Gastroesophageal sphincter (tissue), 3 donors: Measurements from ENCODE around the gene RALGPS2.
"Not testable (repeated sequence)": the region's sequence is repeated elsewhere in the genome, so short reads cannot be mapped to it uniquely, and the experiment has no call there.

Source experiments
- EP300 ChIP-seq: sonication (generic); formaldehyde crosslinking; IDR thresholded peaks from one replicate; pipeline ENCODE4 v1.6.1; 2017; ENCODE audit warnings: antibody characterized with exemption, mild to moderate bottlenecking
- TF ChIP-seq, protein P1 (sequence below), 4 experiments: fragments of 200-600 bp in 2 of 4; fragments of 450-650 bp in 2 of 4; sonication (generic) in 1 of 4; IDR thresholded peaks; one replicate each; pipeline ENCODE4 v1.5.1; 2017 to 2019; ENCODE audit warnings: antibody characterized with exemption in 4 of 4, mild to moderate bottlenecking in 2 of 4, moderate library complexity in 2 of 4

DNA sequence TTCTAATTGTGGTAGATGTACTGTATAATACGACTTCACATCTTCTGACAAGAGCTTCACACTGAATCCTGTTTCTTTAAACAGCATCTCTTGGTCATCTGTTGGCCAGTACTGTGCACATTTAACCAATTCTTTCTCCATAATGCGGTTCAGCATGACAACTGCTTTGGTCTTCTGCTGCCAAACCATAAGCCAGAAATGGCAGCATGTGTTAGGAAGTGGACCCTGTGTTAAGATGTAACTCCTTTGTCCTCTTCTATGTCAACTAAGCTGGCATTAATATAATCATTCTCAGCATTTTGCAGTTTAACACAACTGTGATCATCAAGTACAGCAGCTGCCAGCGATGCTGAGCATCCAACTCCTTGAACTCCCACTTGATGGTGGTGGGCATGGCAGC lies 22.3 kb downstream of the RALGPS2 start:
- not testable (repeated sequence) for TF ChIP-seq EP300
- TF ChIP-seq, protein P1, sequence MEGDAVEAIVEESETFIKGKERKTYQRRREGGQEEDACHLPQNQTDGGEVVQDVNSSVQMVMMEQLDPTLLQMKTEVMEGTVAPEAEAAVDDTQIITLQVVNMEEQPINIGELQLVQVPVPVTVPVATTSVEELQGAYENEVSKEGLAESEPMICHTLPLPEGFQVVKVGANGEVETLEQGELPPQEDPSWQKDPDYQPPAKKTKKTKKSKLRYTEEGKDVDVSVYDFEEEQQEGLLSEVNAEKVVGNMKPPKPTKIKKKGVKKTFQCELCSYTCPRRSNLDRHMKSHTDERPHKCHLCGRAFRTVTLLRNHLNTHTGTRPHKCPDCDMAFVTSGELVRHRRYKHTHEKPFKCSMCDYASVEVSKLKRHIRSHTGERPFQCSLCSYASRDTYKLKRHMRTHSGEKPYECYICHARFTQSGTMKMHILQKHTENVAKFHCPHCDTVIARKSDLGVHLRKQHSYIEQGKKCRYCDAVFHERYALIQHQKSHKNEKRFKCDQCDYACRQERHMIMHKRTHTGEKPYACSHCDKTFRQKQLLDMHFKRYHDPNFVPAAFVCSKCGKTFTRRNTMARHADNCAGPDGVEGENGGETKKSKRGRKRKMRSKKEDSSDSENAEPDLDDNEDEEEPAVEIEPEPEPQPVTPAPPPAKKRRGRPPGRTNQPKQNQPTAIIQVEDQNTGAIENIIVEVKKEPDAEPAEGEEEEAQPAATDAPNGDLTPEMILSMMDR (IDR thresholded peaks at IDR 0.05) = not testable (repeated sequence)
